ENCODE data around the gene ESPNL.
"Not testable (repeated sequence)": the region's sequence is repeated elsewhere in the genome, so short reads cannot be mapped to it uniquely, and the experiment has no call there.

Gene ESPNL, protein sequence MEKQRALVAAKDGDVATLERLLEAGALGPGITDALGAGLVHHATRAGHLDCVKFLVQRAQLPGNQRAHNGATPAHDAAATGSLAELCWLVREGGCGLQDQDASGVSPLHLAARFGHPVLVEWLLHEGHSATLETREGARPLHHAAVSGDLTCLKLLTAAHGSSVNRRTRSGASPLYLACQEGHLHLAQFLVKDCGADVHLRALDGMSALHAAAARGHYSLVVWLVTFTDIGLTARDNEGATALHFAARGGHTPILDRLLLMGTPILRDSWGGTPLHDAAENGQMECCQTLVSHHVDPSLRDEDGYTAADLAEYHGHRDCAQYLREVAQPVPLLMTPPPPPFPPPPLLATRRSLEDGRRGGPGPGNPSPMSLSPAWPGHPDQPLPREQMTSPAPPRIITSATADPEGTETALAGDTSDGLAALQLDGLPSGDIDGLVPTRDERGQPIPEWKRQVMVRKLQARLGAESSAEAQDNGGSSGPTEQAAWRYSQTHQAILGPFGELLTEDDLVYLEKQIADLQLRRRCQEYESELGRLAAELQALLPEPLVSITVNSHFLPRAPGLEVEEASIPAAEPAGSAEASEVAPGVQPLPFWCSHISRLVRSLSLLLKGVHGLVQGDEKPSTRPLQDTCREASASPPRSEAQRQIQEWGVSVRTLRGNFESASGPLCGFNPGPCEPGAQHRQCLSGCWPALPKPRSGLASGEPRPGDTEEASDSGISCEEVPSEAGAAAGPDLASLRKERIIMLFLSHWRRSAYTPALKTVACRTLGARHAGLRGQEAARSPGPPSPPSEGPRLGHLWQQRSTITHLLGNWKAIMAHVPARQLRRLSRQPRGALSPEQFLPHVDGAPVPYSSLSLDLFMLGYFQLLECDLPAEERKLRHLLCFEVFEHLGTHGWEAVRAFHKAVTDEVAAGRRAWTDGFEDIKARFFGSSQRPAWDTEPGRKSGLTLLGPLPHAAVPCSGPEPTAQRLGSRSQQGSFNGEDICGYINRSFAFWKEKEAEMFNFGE

GRCh38 chr2:238100049-238100820, at the start of gene ESPNL:
TSS of gene ESPNL (plus strand) at chr2:238100340. CDS start at chr2:238100420, 80 bp downstream.
- DNase-seq (ENCODE audit: low read depth), result no peak

DNA sequence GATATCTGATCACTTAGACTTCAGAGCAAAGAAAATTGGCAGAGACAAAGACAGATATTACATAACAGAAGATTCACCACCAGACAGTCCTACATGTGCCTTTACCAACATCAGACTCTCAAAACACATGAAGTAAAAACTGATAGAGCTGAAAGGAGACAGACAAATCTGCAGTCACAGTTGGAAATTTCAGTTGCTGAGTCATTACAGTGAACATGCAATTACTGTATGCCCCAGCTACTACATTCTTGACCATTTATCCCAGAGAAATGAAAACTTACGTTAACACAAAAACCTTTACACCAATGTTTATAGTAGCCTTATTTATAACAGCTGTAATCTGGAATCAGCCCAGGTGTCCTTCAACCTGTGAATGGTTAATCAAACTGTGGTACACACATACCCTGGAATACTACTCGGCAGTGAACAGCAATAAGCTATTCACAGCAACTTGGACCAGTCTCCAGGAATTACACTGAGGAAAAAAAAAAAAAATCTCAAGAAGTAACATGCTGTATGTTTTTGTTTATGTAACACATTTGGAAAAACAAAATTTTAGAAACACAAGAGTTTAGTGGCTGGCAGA, 46.9 kb upstream of the ESPNL start:
- DNase-seq (ENCODE audit: low read depth), result no peak

- no peak for DNase-seq (ENCODE audit: low read depth)
Observed at GRCh38 chr2:238055841-238056240, 44.3 kb upstream of the ESPNL start.

- not testable (repeated sequence) for DNase-seq (ENCODE audit: low read depth)
Observed at GRCh38 chr2:238057696-238058575, 42.2 kb upstream of the ESPNL start.

DNA sequence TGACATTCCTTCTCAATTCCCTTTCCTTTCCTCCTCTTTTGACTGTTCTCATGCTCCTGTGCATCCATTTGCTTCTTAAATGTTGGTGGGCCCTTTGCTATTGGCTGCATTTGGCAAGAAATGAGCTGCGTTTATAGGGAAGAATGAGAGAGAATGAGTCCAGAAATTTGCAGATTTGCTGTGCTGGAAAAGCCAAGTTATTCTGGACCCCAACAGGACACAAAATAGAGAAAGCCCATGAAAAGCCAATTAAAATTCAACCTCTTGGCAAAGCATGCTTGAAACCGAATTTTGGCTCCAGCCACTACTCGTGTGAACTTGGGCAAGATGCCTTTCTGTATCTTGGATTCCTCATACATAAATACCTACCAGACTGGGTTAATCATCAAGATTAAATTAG, 40.6 kb upstream of the ESPNL start:
- no peak for DNase-seq (ENCODE audit: low read depth)

- no peak for DNase-seq (ENCODE audit: low read depth)
Observed at GRCh38 chr2:238060096-238060541, 40.0 kb upstream of the ESPNL start.

DNA sequence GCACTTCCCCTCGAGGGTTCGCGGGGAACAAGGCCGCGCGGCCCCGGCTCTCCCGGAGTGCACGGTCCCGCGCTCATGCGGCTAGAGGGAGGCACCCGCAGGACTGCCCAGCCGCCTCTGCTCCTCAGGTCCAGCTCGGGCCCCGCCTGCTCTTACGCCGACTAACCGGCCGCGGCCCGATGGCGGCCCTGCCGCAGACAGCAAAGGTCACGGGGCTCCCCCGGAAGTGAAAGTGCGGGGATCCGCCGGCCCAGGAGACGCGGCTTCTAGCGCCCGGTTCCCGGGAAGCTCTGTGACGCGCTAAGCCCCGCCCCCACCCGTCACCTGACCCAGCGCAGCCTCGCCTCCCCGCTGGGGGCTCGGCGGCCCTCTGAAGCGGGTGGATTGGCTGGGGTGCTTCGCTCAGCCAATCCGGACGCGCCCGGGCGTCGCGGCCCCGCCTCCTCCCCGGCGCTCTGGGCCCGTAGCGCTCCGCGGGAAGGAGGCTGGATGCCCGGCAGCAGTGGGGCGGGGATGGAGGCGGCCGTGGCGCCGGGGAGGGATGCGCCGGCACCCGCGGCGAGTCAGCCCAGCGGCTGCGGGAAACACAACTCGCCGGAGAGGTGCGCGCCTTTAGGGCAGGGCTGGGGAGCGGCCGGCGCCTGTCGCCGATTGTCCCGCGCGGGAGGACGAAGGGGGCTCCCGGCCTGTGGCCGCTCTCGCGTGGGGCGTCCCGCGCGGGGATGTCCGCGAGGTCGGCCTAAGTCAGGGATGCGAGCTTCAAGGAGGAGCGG, 39.4 kb upstream of the ESPNL start, which contains the start of gene SCLY:
SCLY (plus strand) TSS at position 460 of the 773 bp plus-strand sequence; CDS start at position 514, 54 bp downstream.
- DNase-seq (ENCODE audit: low read depth), result peak; percentile 92

DNA sequence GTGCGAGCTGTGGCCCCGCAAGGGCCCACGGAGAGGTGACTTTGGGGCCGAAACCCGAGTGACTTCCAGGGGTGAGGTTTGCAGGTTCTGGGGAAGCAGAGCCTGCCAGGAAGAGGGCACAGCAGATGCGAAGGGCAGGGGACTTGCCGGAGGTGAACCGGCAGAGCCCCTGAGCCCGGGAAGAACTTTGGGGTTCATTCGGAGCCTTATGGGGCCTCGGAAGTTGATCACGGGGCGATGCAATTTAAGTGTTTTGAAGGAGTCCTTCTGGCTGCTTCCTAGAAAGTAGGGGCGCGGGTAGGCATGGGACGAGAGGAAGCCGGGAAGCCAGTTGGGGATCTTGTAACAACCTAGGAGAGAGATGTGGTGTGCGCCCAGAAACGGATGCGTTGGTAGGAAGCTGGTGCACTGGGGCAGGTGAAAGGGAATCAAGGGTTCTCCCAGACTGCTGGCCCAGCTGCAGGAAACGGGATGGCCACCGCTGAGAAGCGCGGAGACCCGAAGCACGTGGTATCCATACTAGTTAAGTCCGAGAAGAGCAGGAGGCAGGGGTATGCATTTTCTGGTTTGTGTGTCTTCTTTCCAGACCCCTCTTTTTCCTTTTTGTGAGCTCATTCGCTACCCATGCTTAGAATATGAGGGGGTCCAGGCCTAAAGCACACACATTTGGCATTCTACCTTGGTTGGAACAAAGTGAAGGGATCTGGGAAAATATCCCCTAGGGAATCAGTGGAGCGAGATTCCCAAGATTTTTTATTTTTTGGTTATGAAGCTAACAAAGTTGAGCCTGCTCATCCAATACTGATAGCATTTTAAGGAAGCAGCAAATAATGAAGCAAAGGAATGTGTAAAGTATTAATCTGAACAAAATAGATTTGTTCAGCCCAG, 38.6 kb upstream of the ESPNL start:
- DNase-seq (ENCODE audit: low read depth), result peak; percentile 16

- DNase-seq (ENCODE audit: low read depth), result no peak
Observed at GRCh38 chr2:238063414-238064189, 36.5 kb upstream of the ESPNL start.

- no peak for DNase-seq (ENCODE audit: low read depth)
Observed at GRCh38 chr2:238064376-238064775, 35.8 kb upstream of the ESPNL start.

GRCh38 chr2:238065071-238065846, 34.9 kb upstream of the ESPNL start:
- no peak for DNase-seq (ENCODE audit: low read depth)

GRCh38 chr2:238066218-238066617, 33.9 kb upstream of the ESPNL start:
- no peak for DNase-seq (ENCODE audit: low read depth)

DNA sequence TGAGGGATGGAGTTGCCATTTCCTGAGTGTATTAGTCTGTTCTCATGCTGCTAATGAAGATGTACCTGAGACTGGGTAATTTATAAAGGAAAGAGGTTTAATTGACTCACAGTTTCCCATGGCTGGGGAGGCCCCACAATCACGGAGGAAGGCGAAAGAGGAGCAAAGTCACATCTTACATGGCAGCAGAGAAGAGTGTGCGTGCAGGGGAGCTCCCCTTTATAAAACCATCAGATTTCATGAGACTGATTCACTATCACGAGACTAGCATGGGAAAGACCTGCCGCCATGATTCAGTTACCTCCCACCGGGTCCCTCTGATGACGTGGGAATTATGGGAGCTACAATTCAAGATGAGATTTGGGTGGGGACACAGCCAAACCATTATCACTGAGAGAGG, 33.4 kb upstream of the ESPNL start:
- not testable (repeated sequence) for DNase-seq (ENCODE audit: low read depth)

DNA sequence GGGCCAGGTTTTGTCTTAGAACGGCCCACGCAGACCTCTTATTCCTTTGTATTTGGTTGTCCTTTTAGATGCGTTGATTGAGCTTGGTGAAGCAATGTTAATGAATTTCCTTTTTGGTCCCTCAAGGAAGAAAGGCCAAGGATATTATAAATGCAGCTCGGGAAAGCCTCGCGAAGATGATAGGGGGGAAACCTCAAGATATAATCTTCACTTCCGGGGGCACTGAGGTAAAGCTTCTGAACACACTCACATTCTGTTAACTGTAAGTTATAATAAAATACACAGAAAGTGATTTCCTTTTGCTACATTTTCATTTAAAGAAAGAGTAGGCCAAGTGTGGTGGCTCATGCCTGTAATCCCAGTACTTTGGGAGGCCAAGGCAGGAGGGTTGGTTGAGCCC, 32.2 kb upstream of the ESPNL start:
- no peak for DNase-seq (ENCODE audit: low read depth)

DNA sequence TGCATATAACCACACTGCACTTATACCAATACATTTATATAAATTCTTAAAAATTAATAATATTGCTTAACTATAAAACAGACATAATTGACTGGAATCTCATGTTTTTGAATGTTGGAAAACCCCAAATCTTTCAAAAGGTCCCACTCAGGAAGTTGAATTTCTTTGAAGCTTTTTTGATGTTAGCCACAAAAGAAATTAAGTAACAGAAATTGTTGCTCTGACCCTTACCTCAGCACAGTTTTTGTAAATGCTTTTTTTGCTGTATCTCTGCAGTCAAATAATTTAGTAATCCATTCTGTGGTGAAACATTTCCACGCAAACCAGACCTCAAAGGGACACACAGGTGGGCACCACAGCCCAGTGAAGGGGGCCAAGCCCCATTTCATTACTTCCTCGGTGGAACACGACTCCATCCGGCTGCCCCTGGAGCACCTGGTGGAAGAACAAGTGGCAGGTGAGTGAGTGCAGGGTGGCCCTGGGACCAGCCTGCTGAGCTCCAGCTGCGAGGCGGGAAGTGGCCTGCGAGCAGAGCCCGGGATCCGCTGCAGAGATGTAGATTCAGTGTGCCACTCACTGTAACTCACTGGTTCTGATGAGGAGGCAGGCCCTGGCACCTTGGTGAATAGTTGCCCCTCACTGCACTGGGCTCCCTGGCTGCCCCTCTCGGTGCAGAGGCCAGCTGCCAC, 31.0 kb upstream of the ESPNL start:
- DNase-seq (ENCODE audit: low read depth), result no peak

DNA sequence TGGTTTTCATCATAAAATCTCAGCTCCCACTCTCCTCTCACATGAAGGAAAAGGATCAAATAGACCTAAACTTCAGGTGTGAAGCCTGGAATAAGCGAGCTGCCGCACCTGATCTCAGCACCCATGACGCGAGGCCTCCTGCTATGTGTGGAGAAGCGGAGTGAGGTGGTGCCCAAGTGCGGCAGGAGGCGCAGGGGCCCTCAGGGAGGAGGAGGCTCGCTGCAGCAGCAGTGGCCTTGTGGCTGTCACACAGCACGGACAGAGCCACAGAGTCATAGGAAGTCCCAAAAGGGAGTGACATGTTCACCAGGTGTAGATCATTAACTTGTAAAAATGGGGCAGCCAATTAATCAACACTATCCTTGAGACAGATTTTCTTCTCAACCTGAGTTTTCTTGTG, 30.3 kb upstream of the ESPNL start:
- DNase-seq (ENCODE audit: low read depth), result no peak

Measured in activated T-cell treated with anti-CD3 and anti-CD28 coated beads for 1 hour (primary cell).